GM19025 (cell line): Measurements from ENCODE around the gene AGAP5.
"Not testable (repeated sequence)": the region's sequence is repeated elsewhere in the genome, so short reads cannot be mapped to it uniquely, and the experiment has no call there.

Source experiments
- ATAC-seq: cut with Tn5 transposase; IDR thresholded peaks from one replicate; pipeline ENCODE4 v1.9.1; 2021; ENCODE audit warnings: mild to moderate bottlenecking, low read depth, moderate library complexity; ENCODE audit not compliant: unreplicated experiment

AGAP5 gene

GRCh38 chr10:73662705-73663104 is 35.2 kb downstream of the AGAP5 start:
- not testable (repeated sequence) for ATAC-seq

- ATAC-seq: no peak
These were observed 42.0 kb downstream of the AGAP5 start, which contains the start of gene SYNPO2L for GRCh38 chr10:73655990-73656298. TSS of gene SYNPO2L (minus strand) at chr10:73656029. CDS start at chr10:73655922, 107 bp downstream.

- ATAC-seq: no peak
These were observed 42.5 kb downstream of the AGAP5 start for GRCh38 chr10:73655257-73655989.

- no peak for ATAC-seq
These were observed 44.2 kb downstream of the AGAP5 start for GRCh38 chr10:73653701-73654100.

GRCh38 chr10:73653195-73653594 is 44.7 kb downstream of the AGAP5 start:
- ATAC-seq: no peak

- no peak for ATAC-seq
These were observed 47.2 kb downstream of the AGAP5 start for GRCh38 chr10:73650537-73651331.

GRCh38 chr10:73649876-73650536 is 47.9 kb downstream of the AGAP5 start:
- no peak for ATAC-seq

- ATAC-seq: no peak
These were observed 48.7 kb downstream of the AGAP5 start for GRCh38 chr10:73648975-73649829.

GRCh38 chr10:73647875-73648651 is 49.8 kb downstream of the AGAP5 start:
- ATAC-seq: no peak

GRCh38 chr10:73647211-73647874 is 50.6 kb downstream of the AGAP5 start:
- no peak for ATAC-seq

GRCh38 chr10:73646598-73647041 is 51.3 kb downstream of the AGAP5 start:
- no peak for ATAC-seq

GRCh38 chr10:73645251-73645650 is 52.7 kb downstream of the AGAP5 start:
- no peak for ATAC-seq

GRCh38 chr10:73644767-73645166 is 53.1 kb downstream of the AGAP5 start:
- ATAC-seq: no peak

- no peak for ATAC-seq
These were observed 53.7 kb downstream of the AGAP5 start for GRCh38 chr10:73644015-73644743.

- ATAC-seq: no peak
These were observed 54.5 kb downstream of the AGAP5 start for GRCh38 chr10:73643362-73643761.

GRCh38 chr10:73641328-73642060 is 56.4 kb downstream of the AGAP5 start, which contains the start of gene MYOZ1:
TSS of gene MYOZ1 (minus strand) at chr10:73641474. CDS start at chr10:73640017, 1,457 bp downstream.
- no peak for ATAC-seq

- no peak for ATAC-seq
These were observed 58.6 kb downstream of the AGAP5 start for GRCh38 chr10:73639286-73639685.

- no peak for ATAC-seq
These were observed 62.1 kb downstream of the AGAP5 start for GRCh38 chr10:73635781-73636180.
